GM18861 (cell line): Measurements from ENCODE around the gene LTO1.
"Not testable (repeated sequence)": the region's sequence is repeated elsewhere in the genome, so short reads cannot be mapped to it uniquely, and the experiment has no call there.

Experiments used
- ATAC-seq: cut with Tn5 transposase; IDR thresholded peaks from one replicate; pipeline ENCODE4 v1.9.1; 2021; ENCODE audit not compliant: unreplicated experiment

Gene LTO1

GRCh38 chr11:69636512-69637197 is 38.5 kb downstream of the LTO1 start:
- no peak for ATAC-seq

GRCh38 chr11:69635804-69636511 is 39.2 kb downstream of the LTO1 start:
- no peak for ATAC-seq

- ATAC-seq = no peak
Measured at GRCh38 chr11:69635195-69635594, 40.0 kb downstream of the LTO1 start.

- ATAC-seq = no peak
Measured at GRCh38 chr11:69634590-69634989, 40.6 kb downstream of the LTO1 start.

GRCh38 chr11:69634069-69634468 is 41.1 kb downstream of the LTO1 start:
- ATAC-seq = no peak

- ATAC-seq = no peak
Measured at GRCh38 chr11:69632900-69633299, 42.3 kb downstream of the LTO1 start.

- no peak for ATAC-seq
Measured at GRCh38 chr11:69630424-69630823, 44.7 kb downstream of the LTO1 start.

GRCh38 chr11:69630017-69630416 is 45.1 kb downstream of the LTO1 start:
- no peak for ATAC-seq

- ATAC-seq = no peak
Measured at GRCh38 chr11:69627551-69627950, 47.6 kb downstream of the LTO1 start.

GRCh38 chr11:69625476-69625875 is 49.7 kb downstream of the LTO1 start:
- no peak for ATAC-seq

- no peak for ATAC-seq
Measured at GRCh38 chr11:69624293-69624692, 50.9 kb downstream of the LTO1 start.

GRCh38 chr11:69622097-69622681 is 53.0 kb downstream of the LTO1 start:
- not testable (repeated sequence) for ATAC-seq

GRCh38 chr11:69620683-69621290 is 54.4 kb downstream of the LTO1 start:
- ATAC-seq = no peak

GRCh38 chr11:69618237-69618636 is 56.9 kb downstream of the LTO1 start:
- no peak for ATAC-seq

GRCh38 chr11:69617682-69618081 is 57.5 kb downstream of the LTO1 start:
- no peak for ATAC-seq

- no peak for ATAC-seq
Measured at GRCh38 chr11:69617220-69617619, 57.9 kb downstream of the LTO1 start.
